Parathyroid adenoma (tissue), 2 donors: ENCODE results near the gene RPS26.
"Not testable (repeated sequence)": the region's sequence is repeated elsewhere in the genome, so short reads cannot be mapped to it uniquely, and the experiment has no call there.

Experiments used
- H2AFZ ChIP-seq: fragments of 300-600 bp; sonication (generic); one replicate; pipeline ENCODE4 v1.7.0; 2017; ENCODE audit warnings: antibody characterized with exemption, mild to moderate bottlenecking
- H3K27ac ChIP-seq: fragments of 300-600 bp; sonication (generic); one replicate; pipeline ENCODE4 v1.7.0; 2017
- H3K27me3 ChIP-seq: fragments of 300-600 bp; sonication (generic); one replicate; pipeline ENCODE4 v1.7.0; 2017; ENCODE audit warnings: low read length; ENCODE audit not compliant: control insufficient read depth, insufficient read depth
- H3K36me3 ChIP-seq: fragments of 300-600 bp; sonication (generic); one replicate; pipeline ENCODE4 v1.7.0; 2017; ENCODE audit warnings: low read length; ENCODE audit not compliant: control insufficient read depth, insufficient read depth
- H3K4me1 ChIP-seq: fragments of 300-600 bp; sonication (generic); one replicate; pipeline ENCODE4 v1.7.0; 2017; ENCODE audit warnings: control low read depth
- H3K4me2 ChIP-seq: fragments of 300-600 bp; sonication (generic); one replicate; pipeline ENCODE4 v1.7.0; 2017; ENCODE audit warnings: low read length
- H3K4me3 ChIP-seq: fragments of 300-600 bp; sonication (generic); one replicate; pipeline ENCODE4 v1.7.0; 2017; ENCODE audit warnings: low read depth, low read length
- H3K79me2 ChIP-seq: fragments of 300-600 bp; sonication (generic); one replicate; pipeline ENCODE4 v1.7.0; 2017; ENCODE audit warnings: control low read depth
- H3K9ac ChIP-seq: fragments of 300-600 bp; sonication (generic); one replicate; pipeline ENCODE4 v1.7.0; 2017; ENCODE audit warnings: mild to moderate bottlenecking
- H3K9me3 ChIP-seq: fragments of 300-600 bp; sonication (generic); one replicate; pipeline ENCODE4 v1.7.0; 2017; ENCODE audit warnings: low read length; ENCODE audit not compliant: control insufficient read depth
- TF ChIP-seq, protein P1 (sequence below): fragments of 300-600 bp; sonication (generic); IDR thresholded peaks from one replicate; pipeline ENCODE4 v1.7.0; 2017; ENCODE audit warnings: antibody characterized with exemption, mild to moderate bottlenecking
- donor health status: primary hyperparathyroidism.

Gene RPS26

DNA sequence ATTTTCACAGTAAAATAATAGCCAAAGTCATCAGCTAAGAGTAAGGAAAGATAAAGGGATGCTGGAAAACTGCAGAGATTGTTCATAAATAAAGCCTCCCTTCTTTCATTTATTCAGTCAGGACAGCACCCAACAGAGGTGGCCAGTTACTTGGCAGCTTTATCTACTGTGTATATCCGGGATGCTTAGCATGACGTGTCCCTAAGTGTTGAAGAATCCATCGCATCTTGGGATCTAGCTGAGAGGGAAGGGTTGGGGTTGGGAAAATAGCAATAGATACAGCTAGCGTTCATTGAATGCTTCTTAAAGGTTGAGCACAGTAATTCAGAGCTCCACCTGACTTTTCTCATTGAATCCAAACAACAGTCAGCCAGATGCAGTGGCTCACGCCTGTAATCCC, 32.7 kb downstream of the RPS26 start:
- Histone ChIP-seq H3K36me3 (no peaks in the 10 kb centered on the region), H3K27ac (no peak overlapping the region), H2AFZ (no peak overlapping the region), H3K79me2 (no peaks in the 10 kb centered on the region), H3K27me3 (no peaks in the 10 kb centered on the region), H3K4me2 (no peak overlapping the region), H3K9ac (no peak overlapping the region), H3K4me1 (peaks cover 3% of the 10 kb centered on the region), H3K9me3 (no peaks in the 10 kb centered on the region), H3K4me3 (no peak overlapping the region)
- TF ChIP-seq, protein P1, sequence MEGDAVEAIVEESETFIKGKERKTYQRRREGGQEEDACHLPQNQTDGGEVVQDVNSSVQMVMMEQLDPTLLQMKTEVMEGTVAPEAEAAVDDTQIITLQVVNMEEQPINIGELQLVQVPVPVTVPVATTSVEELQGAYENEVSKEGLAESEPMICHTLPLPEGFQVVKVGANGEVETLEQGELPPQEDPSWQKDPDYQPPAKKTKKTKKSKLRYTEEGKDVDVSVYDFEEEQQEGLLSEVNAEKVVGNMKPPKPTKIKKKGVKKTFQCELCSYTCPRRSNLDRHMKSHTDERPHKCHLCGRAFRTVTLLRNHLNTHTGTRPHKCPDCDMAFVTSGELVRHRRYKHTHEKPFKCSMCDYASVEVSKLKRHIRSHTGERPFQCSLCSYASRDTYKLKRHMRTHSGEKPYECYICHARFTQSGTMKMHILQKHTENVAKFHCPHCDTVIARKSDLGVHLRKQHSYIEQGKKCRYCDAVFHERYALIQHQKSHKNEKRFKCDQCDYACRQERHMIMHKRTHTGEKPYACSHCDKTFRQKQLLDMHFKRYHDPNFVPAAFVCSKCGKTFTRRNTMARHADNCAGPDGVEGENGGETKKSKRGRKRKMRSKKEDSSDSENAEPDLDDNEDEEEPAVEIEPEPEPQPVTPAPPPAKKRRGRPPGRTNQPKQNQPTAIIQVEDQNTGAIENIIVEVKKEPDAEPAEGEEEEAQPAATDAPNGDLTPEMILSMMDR = no peak

GRCh38 chr12:56077966-56078365, 36.2 kb downstream of the RPS26 start:
- not testable (repeated sequence) for H3K79me2 ChIP-seq, H3K4me3 ChIP-seq, H3K9me3 ChIP-seq, H3K27me3 ChIP-seq, H3K36me3 ChIP-seq, H3K9ac ChIP-seq, H3K4me2 ChIP-seq, H3K4me1 ChIP-seq
- peak overlapping the region; percentile 38 for H2AFZ ChIP-seq
- H3K27ac ChIP-seq = peak overlapping the region; percentile 80

DNA sequence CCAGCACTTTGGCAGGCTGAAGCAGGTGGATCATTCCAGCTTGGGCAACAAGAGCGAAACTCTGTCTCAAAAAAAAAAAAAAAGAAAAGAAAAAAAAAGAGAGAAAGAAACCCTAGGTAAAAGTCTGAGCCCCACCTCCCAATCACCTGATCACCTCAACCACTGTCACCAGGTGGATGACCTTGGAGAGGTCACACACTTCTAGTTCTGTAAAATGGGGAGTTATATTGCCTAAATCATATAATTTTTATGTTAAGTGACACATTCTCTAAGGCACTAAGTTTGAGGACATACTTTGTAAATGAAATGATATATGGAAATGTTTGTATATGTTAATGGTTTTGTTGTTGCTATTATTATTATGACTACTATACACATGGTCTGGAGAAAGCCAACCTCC, 36.7 kb downstream of the RPS26 start:
- TF ChIP-seq, protein P1 = no peak
- Histone ChIP-seq H2AFZ (peak overlapping the region; percentile 95), H3K4me2 (peak overlapping the region; percentile 98), H3K79me2 (no peaks in the 10 kb centered on the region), H3K27me3 (no peaks in the 10 kb centered on the region), H3K9me3 (no peaks in the 10 kb centered on the region), H3K27ac (peak overlapping the region; percentile 80), H3K9ac (no peak overlapping the region), H3K4me3 (peak overlapping the region; percentile 75), H3K4me1 (peaks cover 3% of the 10 kb centered on the region), H3K36me3 (no peaks in the 10 kb centered on the region)

GRCh38 chr12:56078931-56079722, 37.4 kb downstream of the RPS26 start:
- Histone ChIP-seq H2AFZ (peak overlapping the region; percentile 95), H3K9ac (no peak overlapping the region), H3K4me1 (peaks cover 3% of the 10 kb centered on the region), H3K27ac (peak overlapping the region; percentile 80), H3K36me3 (no peaks in the 10 kb centered on the region), H3K4me2 (peak overlapping the region; percentile 98), H3K4me3 (peak overlapping the region; percentile 75), H3K27me3 (no peaks in the 10 kb centered on the region), H3K79me2 (no peaks in the 10 kb centered on the region), H3K9me3 (no peaks in the 10 kb centered on the region)
- TF ChIP-seq, protein P1 = peak; percentile 82

DNA sequence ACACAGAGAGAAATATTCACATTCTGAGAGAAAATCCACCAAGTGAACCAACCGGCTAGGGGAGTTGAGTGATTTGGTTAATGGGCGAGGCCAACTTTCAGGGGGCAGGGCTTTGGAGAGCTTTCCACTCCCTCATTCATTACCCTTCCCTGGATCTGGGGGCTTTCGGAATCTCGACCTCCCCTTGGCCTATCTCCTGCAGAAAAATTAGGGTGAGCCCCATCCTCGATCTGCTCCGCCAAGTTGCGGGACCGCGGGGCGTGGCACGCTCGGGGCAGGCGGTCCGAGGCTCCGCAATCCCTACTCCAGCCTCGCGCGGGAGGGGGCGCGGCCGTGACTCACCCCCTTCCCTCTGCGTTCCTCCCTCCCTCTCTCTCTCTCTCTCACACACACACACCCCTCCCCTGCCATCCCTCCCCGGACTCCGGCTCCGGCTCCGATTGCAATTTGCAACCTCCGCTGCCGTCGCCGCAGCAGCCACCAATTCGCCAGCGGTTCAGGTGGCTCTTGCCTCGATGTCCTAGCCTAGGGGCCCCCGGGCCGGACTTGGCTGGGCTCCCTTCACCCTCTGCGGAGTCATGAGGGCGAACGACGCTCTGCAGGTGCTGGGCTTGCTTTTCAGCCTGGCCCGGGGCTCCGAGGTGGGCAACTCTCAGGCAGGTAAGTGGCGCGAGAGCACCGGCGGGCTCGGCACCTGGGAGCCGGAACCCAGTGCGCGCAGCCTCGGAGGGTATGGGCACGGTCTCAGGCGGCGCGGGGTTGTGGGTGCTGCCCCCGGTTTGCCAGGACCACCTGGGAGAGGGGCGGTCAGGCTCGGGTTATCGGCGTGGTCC, 38.2 kb downstream of the RPS26 start, which contains the start of gene ERBB3:
ERBB3 (plus strand) TSS at position 443 of the 833 bp plus-strand sequence; CDS start at position 579, 136 bp downstream.
- Histone ChIP-seq H3K4me2 (peak within 1 kb of the TSS; percentile 98), H3K27ac (peak within 1 kb of the TSS; percentile 80), H3K4me1 (peaks cover 3% of the 10 kb centered on the region), H3K4me3 (peak within 1 kb of the TSS; percentile 75), H2AFZ (peak within 1 kb of the TSS; percentile 95), H3K9me3 (no peaks in the 10 kb centered on the region), H3K27me3 (no peaks in the 10 kb centered on the region), H3K36me3 (no peaks in the 10 kb centered on the region), H3K9ac (no peak within 1 kb of the TSS), H3K79me2 (no peaks in the 10 kb centered on the region)
- TF ChIP-seq, protein P1 = no peak
